Activated T-helper 17 cell treated with anti-CD3 and anti-CD28 coated beads, Interleukin-2, amount 50 U/mL, for 72 hours (primary cell): ENCODE measurements around the gene TMIE. TPM values are rescaled to one million over a fixed set of nuclear protein-coding genes. Genes with fewer than 3 reads are reported as not detected.
A peak's percentile ranks its signal among the peaks of the same experiment; 100 is the strongest.
"Not testable (repeated sequence)": the region's sequence is repeated elsewhere in the genome, so short reads cannot be mapped to it uniquely, and the experiment has no call there.

Source experiments
- ATAC-seq: fragments of 150-1000 bp; cut with Tn5 transposase; replicated peaks from 2 replicates; pipeline ENCODE4 v1.10.0; 2021; ENCODE audit warnings: mild to moderate bottlenecking, moderate library complexity
- H3K27ac Mint-ChIP-seq: one replicate; pipeline ENCODE4 v1.8.0; 2022; ENCODE audit warnings: mixed read lengths
- H3K27me3 Mint-ChIP-seq: one replicate; pipeline ENCODE4 v1.8.0; 2022; ENCODE audit warnings: mixed read lengths
- H3K36me3 Mint-ChIP-seq: one replicate; pipeline ENCODE4 v1.8.0; 2022; ENCODE audit warnings: low read depth, mild to moderate bottlenecking, mixed read lengths
- H3K4me1 Mint-ChIP-seq: one replicate; pipeline ENCODE4 v1.8.0; 2022; ENCODE audit warnings: mixed read lengths
- H3K4me3 Mint-ChIP-seq: one replicate; pipeline ENCODE4 v1.8.0; 2022; ENCODE audit warnings: mild to moderate bottlenecking, mixed read lengths
- H3K9me3 Mint-ChIP-seq: one replicate; pipeline ENCODE4 v1.8.0; 2022; ENCODE audit warnings: mixed read lengths
- total RNA-seq, 2 donors: library from RNA; stranded (reverse); gene quantifications; one replicate each; pipeline ENCODE4 v1.2.3, GENCODE V29; 2022

TMIE gene
- total RNA-seq, 2 donors from 2014 or later = 0.15 to 0.53 TPM

GRCh38 chr3:46730819-46731218 is 29.6 kb downstream of the TMIE start:
- Mint-ChIP-seq H3K4me1 (no peaks in the 10 kb centered on the region), H3K27ac (no peak overlapping the region), H3K27me3 (peaks cover 13% of the 10 kb centered on the region), H3K36me3 (no peaks in the 10 kb centered on the region), H3K4me3 (no peak overlapping the region), H3K9me3 (no peaks in the 10 kb centered on the region)
- no peak for ATAC-seq

- H3K27ac Mint-ChIP-seq = peak overlapping the region; percentile 13
- H3K9me3 Mint-ChIP-seq = no peaks in the 10 kb centered on the region
- H3K27me3 Mint-ChIP-seq = peaks cover 6% of the 10 kb centered on the region
- H3K4me1 Mint-ChIP-seq = no peaks in the 10 kb centered on the region
- no peaks in the 10 kb centered on the region for H3K36me3 Mint-ChIP-seq
- H3K4me3 Mint-ChIP-seq = no peak overlapping the region
- ATAC-seq = peak; percentile 89
Observed at GRCh38 chr3:46731795-46732194, 30.6 kb downstream of the TMIE start.

GRCh38 chr3:46733026-46733800 is 32.0 kb downstream of the TMIE start:
- H3K4me1 Mint-ChIP-seq = no peaks in the 10 kb centered on the region
- ATAC-seq = no peak
- no peaks in the 10 kb centered on the region for H3K9me3 Mint-ChIP-seq
- no peak overlapping the region for H3K4me3 Mint-ChIP-seq
- H3K27ac Mint-ChIP-seq = no peak overlapping the region
- no peaks in the 10 kb centered on the region for H3K36me3 Mint-ChIP-seq
- H3K27me3 Mint-ChIP-seq = peaks cover 9% of the 10 kb centered on the region

GRCh38 chr3:46734773-46735172 is 33.6 kb downstream of the TMIE start:
- Mint-ChIP-seq H3K27me3 (peaks cover 3% of the 10 kb centered on the region), H3K4me1 (no peaks in the 10 kb centered on the region), H3K9me3 (no peaks in the 10 kb centered on the region), H3K27ac (no peak overlapping the region), H3K4me3 (no peak overlapping the region), H3K36me3 (no peaks in the 10 kb centered on the region)
- no peak for ATAC-seq

GRCh38 chr3:46736006-46736872 is 35.0 kb downstream of the TMIE start:
- Mint-ChIP-seq H3K9me3 (no peaks in the 10 kb centered on the region), H3K4me1 (no peaks in the 10 kb centered on the region), H3K36me3 (no peaks in the 10 kb centered on the region), H3K27me3 (peaks cover 3% of the 10 kb centered on the region), H3K4me3 (no peak overlapping the region), H3K27ac (no peak overlapping the region)
- ATAC-seq = no peak

GRCh38 chr3:46737329-46737731 is 36.1 kb downstream of the TMIE start:
- peaks cover 3% of the 10 kb centered on the region for H3K27me3 Mint-ChIP-seq
- no peak overlapping the region for H3K4me3 Mint-ChIP-seq
- no peaks in the 10 kb centered on the region for H3K4me1 Mint-ChIP-seq
- H3K9me3 Mint-ChIP-seq = no peaks in the 10 kb centered on the region
- no peak for ATAC-seq
- H3K27ac Mint-ChIP-seq = no peak overlapping the region
- H3K36me3 Mint-ChIP-seq = no peaks in the 10 kb centered on the region

- not testable (repeated sequence) for H3K4me3 Mint-ChIP-seq, H3K9me3 Mint-ChIP-seq, ATAC-seq, H3K4me1 Mint-ChIP-seq, H3K36me3 Mint-ChIP-seq, H3K27me3 Mint-ChIP-seq, H3K27ac Mint-ChIP-seq
Observed at GRCh38 chr3:46739565-46739964, 38.4 kb downstream of the TMIE start.

GRCh38 chr3:46742992-46743585 is 41.9 kb downstream of the TMIE start:
- Mint-ChIP-seq H3K36me3 (no peaks in the 10 kb centered on the region), H3K27ac (peak overlapping the region; percentile 56), H3K9me3 (no peaks in the 10 kb centered on the region), H3K4me3 (no peak overlapping the region), H3K27me3 (peaks cover 3% of the 10 kb centered on the region), H3K4me1 (no peaks in the 10 kb centered on the region)
- ATAC-seq = no peak

- Mint-ChIP-seq H3K36me3 (no peaks in the 10 kb centered on the region), H3K4me3 (no peak overlapping the region), H3K9me3 (no peaks in the 10 kb centered on the region), H3K4me1 (no peaks in the 10 kb centered on the region), H3K27me3 (peaks cover 3% of the 10 kb centered on the region), H3K27ac (no peak overlapping the region)
- ATAC-seq = no peak
Observed at GRCh38 chr3:46746711-46747110, 45.5 kb downstream of the TMIE start.

- peaks cover 3% of the 10 kb centered on the region for H3K27me3 Mint-ChIP-seq
- H3K27ac Mint-ChIP-seq = no peak overlapping the region
Observed at GRCh38 chr3:46748170-46748569, 47.0 kb downstream of the TMIE start.

GRCh38 chr3:46749129-46749528 is 47.9 kb downstream of the TMIE start:
- Mint-ChIP-seq H3K36me3 (no peaks in the 10 kb centered on the region), H3K27me3 (no peaks in the 10 kb centered on the region), H3K4me3 (no peak overlapping the region), H3K9me3 (no peaks in the 10 kb centered on the region), H3K27ac (peak overlapping the region; percentile 18), H3K4me1 (no peaks in the 10 kb centered on the region)
- ATAC-seq = no peak

More at GRCh38 chr3:46748170-46748569, 47.0 kb downstream of the TMIE start:
- H3K4me1 Mint-ChIP-seq = no peaks in the 10 kb centered on the region
- no peak for ATAC-seq
- no peak overlapping the region for H3K4me3 Mint-ChIP-seq
- no peaks in the 10 kb centered on the region for H3K36me3 Mint-ChIP-seq
- H3K9me3 Mint-ChIP-seq = no peaks in the 10 kb centered on the region

GRCh38 chr3:46750555-46751038 is 49.4 kb downstream of the TMIE start:
- Mint-ChIP-seq H3K9me3 (no peaks in the 10 kb centered on the region), H3K4me3 (no peak overlapping the region), H3K27ac (no peak overlapping the region), H3K27me3 (no peaks in the 10 kb centered on the region), H3K4me1 (no peaks in the 10 kb centered on the region), H3K36me3 (no peaks in the 10 kb centered on the region)
- ATAC-seq = no peak

GRCh38 chr3:46753127-46753526 is 51.9 kb downstream of the TMIE start:
- peak; percentile 97 for ATAC-seq
- H3K4me3 Mint-ChIP-seq, H3K9me3 Mint-ChIP-seq, H3K36me3 Mint-ChIP-seq, H3K27me3 Mint-ChIP-seq, H3K4me1 Mint-ChIP-seq: not testable (repeated sequence)
- H3K27ac Mint-ChIP-seq = peak overlapping the region; percentile 16

GRCh38 chr3:46755646-46756045 is 54.5 kb downstream of the TMIE start:
- Mint-ChIP-seq H3K36me3 (no peaks in the 10 kb centered on the region), H3K27me3 (peaks cover 3% of the 10 kb centered on the region), H3K4me1 (no peaks in the 10 kb centered on the region), H3K27ac (no peak overlapping the region), H3K9me3 (no peaks in the 10 kb centered on the region), H3K4me3 (no peak overlapping the region)
- ATAC-seq = no peak
